HEK293T (cell line): ENCODE measurements around the gene DCBLD1.

Experiments
- ARNT ChIP-seq: fragments of 450-650 bp; IDR thresholded peaks from 2 replicates; pipeline ENCODE4 v1.6.1; 2017; ENCODE audit warnings: mild to moderate bottlenecking
- CTBP1 ChIP-seq: fragments of 450-650 bp; IDR thresholded peaks from 2 replicates; pipeline ENCODE4 v1.6.1; 2016; ENCODE audit warnings: borderline replicate concordance
- ELF4 ChIP-seq: fragments of 450-650 bp; IDR thresholded peaks from 2 replicates; pipeline ENCODE4 v1.6.1; 2017; ENCODE audit warnings: antibody characterized with exemption
- FOXA1 ChIP-seq: fragments of 450-650 bp; IDR thresholded peaks from 2 replicates; pipeline ENCODE4 v1.6.1; 2016; ENCODE audit warnings: mild to moderate bottlenecking
- FOXK2 ChIP-seq: fragments of 450-650 bp; IDR thresholded peaks from 2 replicates; pipeline ENCODE4 v1.6.1; 2016; ENCODE audit warnings: mild to moderate bottlenecking
- HDGF ChIP-seq: fragments of 450-650 bp; IDR thresholded peaks from 2 replicates; pipeline ENCODE4 v1.6.1; 2017; ENCODE audit warnings: antibody characterized with exemption, borderline replicate concordance
- LEF1 ChIP-seq: fragments of 450-650 bp; IDR thresholded peaks from 2 replicates; pipeline ENCODE4 v1.6.1; 2017; ENCODE audit warnings: mild to moderate bottlenecking, borderline replicate concordance
- NFRKB ChIP-seq: fragments of 450-650 bp; IDR thresholded peaks from 2 replicates; pipeline ENCODE4 v1.6.1; 2016; ENCODE audit warnings: mild to moderate bottlenecking, moderate library complexity
- SP1 ChIP-seq: fragments of 450-650 bp; IDR thresholded peaks from 2 replicates; pipeline ENCODE4 v1.6.1; 2017
- SUZ12 ChIP-seq: fragments of 450-650 bp; IDR thresholded peaks from 2 replicates; pipeline ENCODE4 v1.6.1; 2016; ENCODE audit warnings: mild to moderate bottlenecking
- TF ChIP-seq, protein P1 (sequence below): fragments of 450-650 bp; IDR thresholded peaks from 2 replicates; pipeline ENCODE4 v1.6.1; 2016

DNA sequence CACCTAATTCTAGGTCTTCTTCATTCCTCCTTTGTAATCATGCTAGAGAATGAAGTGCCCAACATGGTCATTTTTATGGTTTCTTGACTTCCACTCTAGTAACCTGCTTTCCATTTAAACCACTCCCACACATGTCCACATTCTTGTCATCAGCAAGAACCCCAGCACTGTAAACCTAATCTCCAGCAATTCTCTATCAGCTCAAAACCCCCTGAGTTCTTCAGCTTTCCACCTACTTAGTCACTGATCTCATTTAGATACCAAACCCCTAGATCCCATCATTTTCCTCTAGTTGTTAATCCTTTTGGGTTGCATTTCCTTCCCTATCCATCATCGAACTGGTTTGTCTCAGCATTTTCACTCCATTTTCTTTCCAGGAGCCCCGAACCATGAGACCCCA is 70.1 kb downstream of the DCBLD1 start:
- TF ChIP-seq ARNT, result no peak
- no peak for TF ChIP-seq FOXK2
- no peak for TF ChIP-seq SP1
- TF ChIP-seq HDGF, result no peak
- TF ChIP-seq, protein P1, sequence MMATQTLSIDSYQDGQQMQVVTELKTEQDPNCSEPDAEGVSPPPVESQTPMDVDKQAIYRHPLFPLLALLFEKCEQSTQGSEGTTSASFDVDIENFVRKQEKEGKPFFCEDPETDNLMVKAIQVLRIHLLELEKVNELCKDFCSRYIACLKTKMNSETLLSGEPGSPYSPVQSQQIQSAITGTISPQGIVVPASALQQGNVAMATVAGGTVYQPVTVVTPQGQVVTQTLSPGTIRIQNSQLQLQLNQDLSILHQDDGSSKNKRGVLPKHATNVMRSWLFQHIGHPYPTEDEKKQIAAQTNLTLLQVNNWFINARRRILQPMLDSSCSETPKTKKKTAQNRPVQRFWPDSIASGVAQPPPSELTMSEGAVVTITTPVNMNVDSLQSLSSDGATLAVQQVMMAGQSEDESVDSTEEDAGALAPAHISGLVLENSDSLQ, result no peak
- no peak for TF ChIP-seq SUZ12
- TF ChIP-seq ELF4, result no peak
- TF ChIP-seq CTBP1, result no peak
- TF ChIP-seq NFRKB, result no peak
- no peak for TF ChIP-seq LEF1
- TF ChIP-seq FOXA1, result no peak
